Measurements from ENCODE around the gene ARAP1.

ARAP1 gene

DNA sequence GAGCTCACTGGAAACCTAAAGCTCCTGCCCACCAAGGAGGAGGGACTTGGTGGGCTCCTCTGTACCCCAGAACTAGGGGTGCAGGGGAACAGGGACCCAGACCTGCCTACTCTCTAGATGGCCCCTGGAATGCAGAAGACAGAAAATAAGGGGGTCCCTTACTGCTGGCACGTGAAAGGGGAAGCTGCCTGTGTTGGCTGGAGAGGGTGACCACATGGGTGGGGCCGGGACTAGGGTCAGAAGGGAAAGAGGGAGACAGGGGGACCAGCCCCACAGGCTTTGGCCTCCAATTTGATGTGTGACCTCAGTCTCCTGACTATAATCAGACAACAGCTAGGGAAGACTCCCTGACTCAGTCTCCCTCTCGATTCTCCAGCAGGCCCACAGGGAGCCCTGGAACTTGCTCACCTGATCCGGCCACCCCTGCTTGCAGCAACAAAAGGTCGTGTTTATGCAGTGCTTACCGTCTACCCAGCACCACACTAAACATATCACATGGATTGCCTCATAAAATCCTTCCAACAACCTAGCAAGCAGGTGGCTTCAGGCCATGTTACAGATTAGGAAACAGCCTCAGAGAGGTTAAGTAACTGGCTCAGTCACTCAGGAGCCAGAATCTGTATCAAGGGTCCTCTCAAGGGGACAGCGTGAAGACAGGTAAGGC is 10.2 kb downstream of the ARAP1 start:
- DNase-seq: no peak

DNA sequence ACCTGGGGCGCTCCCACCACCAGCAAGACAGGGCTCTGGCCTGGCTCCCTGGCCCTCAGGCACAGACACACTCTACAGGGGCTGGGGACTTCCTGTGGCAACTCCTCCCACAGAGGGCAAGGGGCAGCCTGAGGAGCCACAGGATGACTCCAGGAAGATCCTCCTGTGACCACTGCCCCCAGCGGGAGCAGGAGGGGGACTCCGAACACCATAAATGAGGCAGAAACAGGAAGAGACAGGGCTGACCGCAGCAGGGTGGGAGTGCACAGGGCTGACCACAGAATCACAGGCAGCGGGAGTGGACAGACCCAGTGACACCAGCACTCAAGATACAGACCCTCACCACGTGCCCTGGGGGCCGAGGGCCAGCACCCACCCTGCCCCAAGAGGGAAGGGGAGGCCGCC is 10.8 kb downstream of the ARAP1 start:
- DNase-seq: no peak

DNA sequence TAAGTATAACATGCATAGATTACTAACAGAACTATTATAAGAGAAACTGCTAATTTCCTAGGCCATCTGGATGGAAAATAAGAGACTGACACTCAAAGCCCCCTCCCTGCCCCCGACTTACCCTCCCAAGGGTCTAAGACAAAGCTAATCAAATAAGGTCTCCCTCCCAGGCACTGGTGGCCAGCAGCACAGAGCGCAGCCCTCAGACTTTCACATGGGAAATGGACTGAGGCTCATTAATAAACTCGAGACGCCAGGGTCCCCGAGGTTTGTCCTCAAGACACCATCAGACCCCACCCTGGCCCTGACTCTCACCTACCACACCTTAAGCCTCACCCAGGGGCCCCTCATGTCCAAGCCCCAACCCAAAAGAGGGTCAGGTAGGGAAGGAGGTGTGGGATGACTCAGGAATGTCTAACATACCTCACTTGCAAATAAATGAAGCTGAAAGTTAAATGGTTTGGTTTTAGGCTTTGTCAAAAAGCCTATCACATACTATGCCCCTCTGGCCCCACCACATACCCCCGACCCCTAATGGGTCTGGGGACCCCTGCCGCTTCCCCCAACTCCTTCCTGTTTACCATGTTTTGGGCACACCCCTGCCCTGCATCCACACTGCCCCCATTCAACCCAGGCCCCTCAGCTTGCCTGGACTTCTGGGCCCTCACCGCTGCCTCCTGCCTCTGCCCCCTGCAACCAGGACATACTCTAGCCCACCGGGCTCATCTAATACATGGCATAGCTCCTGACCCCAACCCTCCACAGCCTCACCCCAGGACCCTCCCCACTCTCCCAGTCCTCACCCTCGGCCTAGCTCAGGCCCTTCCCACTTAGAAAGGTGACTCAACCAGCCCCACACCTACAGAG is 11.4 kb downstream of the ARAP1 start:
- DNase-seq: no peak

DNA sequence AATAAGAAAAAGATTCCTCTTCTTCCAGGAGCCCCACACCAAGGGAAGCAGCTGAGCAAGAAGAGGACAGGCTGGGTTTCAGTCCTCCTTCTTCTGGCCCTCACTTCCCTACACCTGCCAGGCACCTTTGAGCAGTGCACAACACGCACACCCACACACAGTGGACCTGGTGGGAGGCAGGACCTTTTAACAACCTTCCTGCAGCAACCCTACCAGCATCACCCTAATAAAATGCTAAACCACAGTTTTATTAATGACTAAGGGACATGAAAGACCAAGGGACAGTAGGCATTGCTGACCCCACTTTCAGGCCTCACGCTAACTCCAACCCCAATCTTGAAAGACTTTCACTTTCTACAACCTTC is 12.2 kb downstream of the ARAP1 start:
- no peak for DNase-seq

DNA sequence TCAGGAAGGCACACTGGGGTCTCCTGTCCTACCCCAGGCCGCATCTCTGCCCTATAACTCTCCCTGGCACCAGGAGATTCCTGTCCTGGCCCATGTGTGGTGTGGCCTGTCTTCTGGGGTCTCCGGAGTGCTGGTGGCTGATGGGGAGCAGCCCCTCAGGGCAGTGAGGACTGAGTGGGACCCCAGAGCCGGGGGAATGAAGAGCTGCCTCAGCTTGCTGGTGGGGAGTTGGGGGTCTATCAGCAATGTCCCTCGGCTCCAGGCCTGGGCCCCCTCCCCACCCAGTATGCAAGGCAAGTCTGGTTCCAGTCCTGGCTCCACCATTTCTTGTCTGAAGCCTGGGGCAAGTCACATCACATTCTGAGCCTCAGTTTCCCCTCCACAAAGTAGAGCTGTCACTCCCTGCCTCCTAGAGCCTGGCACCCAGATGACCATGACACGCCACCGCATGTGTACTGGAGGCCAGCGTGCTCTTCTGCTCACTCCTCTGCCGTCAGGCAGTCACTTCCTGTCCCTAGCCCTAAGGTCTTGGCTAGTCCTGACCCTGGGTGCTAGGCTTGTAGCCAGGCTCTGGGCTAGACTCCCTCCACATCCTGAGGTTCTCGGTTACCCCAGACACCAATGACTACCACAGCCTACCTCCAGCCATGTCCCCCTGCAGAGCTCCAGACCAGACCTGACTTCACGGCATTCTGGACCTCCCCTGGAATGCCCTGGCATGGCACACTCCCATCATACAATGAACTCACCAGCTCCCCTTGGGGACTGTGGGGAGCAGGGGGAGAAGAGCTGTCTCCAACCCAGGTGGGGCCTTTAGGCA is 12.8 kb downstream of the ARAP1 start:
- DNase-seq: no peak

DNA sequence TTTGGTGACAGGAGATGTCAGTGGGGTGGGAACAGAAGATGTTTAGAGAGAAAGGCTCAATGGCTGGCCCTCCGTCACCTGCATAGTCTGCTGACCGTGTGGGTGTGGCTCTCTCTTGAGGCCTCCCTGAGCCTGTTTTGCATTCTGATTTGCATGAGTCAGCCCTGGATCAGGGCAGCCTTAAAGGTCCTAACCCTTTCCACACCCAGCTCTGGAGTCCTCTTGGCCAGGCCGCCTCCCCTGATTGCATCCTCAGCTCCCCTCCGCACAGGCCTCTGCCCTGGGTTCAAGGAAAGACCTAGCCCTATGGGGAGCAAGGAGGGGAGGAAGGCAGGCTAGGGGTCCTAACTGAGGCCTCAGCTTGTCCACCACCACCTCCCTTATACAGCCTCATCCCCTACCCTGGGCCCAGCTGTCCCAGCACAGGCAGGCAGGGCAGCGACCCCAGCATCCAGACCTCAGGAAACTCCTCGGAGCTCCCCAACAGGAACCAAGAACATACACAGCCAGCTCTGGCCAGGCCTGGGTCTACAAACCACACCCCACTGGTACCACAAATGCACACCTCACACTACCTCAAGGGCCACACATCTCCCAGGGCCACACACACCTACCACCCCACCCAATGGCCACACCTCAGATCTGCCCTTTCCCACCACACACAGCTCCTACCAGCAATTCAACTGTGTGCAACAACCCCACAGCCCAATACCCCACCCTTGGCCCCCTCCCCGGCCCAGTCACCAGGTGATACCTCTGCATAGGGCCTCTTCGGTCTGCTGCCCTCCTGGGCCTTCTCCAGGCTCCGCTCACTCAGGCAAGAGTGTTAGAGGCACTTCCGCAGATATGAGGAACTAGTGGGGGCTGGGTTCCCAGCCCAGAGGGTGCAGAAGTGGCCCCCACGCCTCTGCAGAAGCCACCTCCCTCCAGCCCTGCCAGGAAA is 13.7 kb downstream of the ARAP1 start:
- DNase-seq: no peak

DNA sequence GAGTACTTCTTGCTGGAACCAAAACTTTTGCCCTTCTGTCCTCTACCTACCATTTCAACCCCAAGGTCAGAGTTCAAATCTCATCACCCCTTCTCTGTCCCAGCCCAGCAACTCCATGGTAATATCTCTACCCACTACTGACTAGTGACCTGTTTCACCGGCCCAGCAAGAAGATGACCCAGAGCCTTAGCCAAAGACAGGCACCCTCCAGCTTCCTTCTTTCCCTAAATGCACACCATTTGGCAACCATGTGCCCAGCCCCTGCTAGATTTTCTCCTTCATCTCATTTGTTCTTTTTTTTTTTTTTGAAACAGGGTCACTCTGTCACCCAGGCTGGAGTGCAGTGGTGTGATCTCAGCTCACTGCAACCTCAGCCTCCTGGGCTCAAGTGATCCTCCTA is 14.9 kb downstream of the ARAP1 start:
- DNase-seq: no peak

DNA sequence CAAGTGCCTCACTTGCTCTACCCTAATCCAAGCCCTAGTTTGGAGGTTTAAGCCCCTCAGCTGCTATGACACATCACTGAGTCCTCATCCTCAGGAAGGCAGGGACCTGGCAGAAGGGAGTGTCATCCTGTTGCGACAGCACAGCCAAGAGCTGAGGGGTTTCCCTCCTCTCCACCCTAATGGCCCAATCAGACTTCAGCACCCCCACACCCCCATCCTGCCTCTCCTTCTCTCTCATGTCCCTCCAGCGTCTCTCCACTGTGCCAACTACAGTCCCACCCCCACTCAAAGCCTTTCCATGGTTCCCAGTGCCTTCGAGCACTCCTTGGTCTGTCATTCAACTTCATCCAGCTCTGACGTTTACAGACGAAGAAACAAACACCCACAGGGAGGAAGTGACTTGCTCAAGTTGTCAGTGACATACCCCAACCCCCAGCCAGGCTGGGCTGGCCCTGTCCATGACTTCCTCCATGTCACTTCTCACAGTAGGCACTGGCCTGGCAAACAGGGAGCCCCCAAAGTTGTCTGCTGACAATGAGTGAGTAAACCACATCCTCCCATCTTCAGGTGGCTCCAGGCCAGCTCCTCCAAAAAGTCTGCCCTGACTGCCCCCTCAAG is 15.6 kb downstream of the ARAP1 start:
- no peak for DNase-seq

DNA sequence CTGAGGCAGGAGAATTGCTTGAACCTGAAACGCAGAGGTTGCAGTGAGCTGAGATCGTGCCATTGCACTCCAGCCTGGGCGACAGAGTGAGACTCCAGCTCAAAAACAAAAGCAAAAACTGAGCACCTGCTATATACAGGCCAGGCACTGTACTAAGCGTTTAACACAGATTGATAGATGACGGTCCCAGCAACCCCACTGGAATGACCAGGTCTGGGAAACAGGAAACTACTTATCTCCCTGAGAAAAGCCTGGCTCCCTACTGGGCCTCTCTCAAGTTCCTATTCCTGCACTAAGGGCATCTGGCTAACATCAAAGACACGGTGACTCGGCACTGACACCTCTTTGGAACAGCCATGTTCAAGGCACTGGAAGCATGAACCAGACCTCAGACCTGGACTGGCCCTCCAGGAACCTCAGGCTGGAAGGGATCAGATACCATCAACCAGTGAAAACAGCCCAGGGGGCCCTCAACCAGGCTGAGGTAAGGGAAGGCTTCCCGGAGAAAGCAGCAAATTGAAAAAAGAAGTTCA is 16.6 kb downstream of the ARAP1 start:
- no peak for DNase-seq

DNA sequence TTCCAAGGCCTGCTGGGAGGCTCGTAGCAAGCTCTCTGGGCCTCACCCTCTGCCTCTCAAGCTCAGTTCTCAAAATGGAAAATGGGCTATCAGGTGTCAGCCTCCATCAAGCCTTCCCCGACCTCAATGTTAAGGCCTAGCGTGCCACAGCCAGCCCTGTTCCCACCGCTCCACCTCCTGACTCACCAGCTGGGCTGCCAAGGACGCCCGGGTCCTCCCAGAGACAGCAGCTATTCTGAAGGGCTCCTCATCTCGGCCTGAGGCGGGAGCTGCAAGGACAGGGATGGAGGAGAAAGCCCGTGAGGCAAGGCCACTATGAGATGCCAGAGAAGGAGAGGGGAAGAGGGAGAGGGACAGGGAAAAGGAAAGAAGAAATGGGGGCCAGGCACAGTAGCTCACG is 19.9 kb downstream of the ARAP1 start:
- DNase-seq: no peak

DNA sequence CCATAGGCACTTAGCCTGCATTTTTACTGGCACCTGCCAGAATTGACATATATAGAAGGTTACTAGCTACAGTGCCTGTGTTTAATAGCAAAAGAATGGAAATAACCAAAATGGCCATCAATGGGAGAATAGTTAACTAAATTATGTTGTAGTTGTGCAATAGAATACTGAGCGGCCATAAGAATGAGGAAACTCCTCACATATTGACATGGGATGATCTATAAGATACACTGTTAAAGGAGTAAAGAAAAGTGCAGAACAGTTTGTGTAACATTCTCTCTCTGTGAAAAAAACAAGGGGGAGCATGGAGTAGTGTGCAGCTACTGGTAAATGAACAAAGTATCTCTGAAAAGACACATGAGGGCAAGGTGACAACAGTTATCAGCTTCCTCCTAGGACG is 21.5 kb downstream of the ARAP1 start:
- no peak for DNase-seq

DNA sequence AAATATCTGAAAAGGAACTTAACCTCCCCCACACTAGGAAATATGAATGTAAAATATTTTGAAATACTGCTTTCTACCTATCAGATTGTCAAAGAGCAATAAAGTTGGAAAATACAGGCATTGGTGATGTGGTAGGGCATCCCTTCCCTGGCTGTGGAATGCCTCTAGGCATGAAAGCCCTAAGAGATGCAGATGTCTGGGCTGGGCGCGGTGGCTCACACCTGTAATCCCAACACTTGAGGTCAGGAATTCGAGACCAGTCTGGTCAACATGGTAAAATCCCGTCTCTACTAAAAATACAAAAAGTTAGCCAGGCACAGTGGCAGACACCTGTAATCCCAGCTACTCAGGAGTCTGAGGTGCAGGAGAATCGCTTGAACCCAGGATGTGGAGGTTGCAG is 22.0 kb downstream of the ARAP1 start:
- no peak for DNase-seq

DNA sequence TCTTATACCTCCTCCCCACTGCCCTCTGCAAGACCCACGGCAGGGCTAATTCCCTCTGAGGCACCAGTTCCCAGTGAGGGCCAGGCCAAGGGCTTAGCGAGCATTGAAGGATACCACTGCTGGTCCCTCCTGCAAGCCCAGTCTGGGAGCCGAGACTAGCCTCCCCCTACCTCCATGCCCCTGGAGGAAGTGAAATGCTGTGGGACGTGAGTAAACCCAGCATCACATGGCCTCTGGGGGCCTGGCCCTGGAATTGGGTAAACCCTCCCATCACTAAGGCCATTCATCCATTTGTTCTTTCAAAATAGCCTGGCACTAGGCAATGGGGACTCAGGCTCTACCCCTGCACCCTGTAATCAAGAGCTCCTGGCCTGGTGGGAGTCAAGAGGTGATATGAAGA is 24.7 kb downstream of the ARAP1 start:
- no peak for DNase-seq

DNA sequence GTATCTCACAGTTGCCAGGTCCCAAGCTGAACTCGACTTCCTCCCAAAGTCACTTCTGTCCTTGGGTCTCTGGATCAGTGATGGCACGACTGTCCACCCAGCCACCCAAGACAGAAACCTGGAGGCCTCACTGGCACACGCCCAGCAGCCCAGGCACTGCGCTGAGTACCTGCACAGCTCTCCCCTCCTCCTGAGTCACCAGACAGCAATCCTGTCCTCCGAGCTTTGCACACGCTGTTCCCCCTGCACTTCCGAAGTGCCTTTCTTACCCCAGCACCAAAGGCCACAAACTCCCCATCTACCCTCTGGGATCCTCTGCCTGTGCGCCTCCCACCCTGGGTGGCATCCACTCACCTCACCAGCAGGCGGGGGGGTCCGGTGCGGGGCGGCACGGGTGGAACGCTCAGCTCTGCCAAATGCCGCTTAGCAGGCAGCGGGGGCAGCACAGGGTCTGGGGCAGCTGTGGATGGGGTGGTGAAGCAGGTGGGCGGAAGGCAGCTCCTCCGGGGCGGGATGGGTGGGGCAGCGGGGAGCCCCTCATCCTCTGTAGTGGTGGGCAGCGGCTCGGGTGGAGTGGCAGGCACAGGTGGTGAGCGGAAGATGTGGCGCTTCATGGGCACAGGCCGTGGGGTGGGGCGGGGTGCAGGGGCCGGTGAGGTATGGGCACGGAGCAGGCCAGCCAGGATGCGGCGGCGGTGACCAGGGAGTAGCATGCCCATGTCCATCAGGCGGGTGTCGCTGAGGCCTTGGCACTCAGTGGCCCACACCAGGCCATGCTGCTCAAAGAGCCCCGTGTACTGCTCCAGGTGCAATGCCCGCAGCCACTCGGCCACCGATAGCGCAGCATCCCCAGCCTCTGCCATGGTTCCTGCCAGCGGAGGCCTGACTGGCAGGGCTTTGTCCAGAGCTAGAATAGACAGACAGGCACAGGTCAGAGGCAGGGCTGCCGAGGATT is 25.7 kb downstream of the ARAP1 start:
- no peak for DNase-seq

DNA sequence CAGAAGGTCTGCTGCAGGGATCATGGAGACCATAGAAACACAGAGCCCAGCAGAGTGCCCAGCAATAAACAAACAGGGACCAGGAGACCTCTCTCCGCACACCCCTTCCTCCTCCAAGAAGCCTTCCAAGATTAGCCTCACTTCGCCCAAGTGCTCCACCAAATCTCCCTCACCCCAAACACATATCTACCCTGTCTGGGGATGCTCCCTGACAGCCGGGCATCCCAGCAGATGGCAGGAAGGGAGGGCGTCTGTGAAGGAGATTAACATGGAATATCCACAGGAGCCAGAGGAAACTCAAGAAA is 26.5 kb downstream of the ARAP1 start:
- no peak for DNase-seq

DNA sequence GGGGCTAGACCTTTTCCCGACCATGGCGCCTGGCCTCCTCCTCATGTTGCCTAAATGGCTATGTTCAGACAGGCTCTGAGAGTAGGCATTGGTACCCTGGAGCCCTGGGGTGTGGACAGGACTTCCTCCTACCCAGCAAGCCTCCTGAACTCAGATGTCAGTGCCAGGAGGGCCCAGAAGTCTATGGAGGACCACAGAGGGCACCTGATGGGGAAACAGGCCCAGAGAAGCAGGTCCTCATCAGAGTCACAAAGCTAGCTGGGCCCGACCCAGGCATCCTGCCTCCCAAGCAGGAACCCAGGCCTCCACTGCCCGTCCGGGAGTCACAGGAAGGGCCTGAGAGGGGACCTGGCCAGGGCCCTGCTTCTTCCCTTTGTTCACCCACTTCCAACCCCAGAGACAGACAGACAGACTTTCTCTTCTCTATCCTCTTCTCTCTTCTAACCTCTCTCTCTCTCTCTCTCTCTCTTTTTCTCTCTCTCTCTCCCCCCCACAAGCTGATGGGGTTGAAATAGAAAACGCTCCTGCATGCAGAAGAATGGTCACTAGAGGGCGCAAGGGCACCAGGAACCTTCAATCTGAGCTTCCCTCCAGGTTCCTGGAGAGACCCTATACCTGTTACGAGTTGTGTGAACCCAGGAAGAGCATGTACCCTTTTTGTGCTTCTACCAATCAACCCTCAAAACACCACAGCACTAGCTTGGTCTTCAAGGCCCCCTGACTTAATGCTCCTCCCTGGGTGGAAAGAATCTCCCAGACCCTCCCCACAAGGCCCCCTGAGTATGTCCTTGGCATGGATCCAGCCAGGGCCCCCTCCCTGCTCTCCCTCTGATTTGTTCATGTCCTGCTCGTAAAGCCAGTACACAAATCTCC is 27.1 kb downstream of the ARAP1 start:
- DNase-seq: peak; percentile 79

DNA sequence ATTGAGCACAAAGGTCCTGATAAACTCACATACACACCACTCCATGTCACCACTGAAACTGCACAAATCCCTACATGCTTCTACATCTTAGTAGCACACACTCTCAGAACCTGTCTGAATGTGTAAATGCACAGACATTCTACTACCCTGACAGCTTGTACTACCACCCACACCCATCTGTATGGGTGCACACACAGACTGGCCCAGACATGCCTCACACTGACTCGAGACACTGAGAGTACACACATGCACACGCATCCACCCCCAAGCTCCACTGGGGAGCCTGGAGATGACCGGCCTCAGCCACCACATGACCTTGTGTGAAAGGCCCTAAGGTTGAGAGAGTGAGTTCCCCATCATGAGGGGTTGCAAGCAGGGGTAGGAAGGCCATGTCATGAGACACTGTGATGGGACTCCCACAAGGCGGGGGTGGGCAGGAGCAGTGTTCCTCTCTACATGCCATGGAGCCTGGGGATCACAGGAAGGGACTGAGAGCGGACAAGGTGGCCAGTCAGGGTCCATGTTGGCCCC is 28.1 kb downstream of the ARAP1 start:
- no peak for DNase-seq

DNA sequence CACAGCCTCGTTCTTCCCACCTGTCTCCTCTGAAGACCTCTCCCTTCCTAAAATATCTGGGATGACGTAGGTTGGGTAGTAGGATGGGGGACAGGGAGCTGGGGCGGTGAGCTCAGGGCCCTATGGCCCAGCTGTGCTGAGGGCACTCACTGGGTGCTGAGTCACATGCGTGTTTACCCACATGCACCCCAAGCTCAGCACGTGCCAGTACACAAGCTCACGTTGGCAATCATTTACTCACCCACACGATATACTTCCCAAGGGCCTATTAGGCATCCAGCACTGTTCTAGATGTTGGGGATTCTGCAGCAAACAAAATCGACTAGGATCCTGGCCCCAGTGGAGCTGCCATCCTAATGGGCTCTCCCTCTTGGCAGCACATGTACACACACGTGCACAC is 28.7 kb downstream of the ARAP1 start:
- no peak for DNase-seq

DNA sequence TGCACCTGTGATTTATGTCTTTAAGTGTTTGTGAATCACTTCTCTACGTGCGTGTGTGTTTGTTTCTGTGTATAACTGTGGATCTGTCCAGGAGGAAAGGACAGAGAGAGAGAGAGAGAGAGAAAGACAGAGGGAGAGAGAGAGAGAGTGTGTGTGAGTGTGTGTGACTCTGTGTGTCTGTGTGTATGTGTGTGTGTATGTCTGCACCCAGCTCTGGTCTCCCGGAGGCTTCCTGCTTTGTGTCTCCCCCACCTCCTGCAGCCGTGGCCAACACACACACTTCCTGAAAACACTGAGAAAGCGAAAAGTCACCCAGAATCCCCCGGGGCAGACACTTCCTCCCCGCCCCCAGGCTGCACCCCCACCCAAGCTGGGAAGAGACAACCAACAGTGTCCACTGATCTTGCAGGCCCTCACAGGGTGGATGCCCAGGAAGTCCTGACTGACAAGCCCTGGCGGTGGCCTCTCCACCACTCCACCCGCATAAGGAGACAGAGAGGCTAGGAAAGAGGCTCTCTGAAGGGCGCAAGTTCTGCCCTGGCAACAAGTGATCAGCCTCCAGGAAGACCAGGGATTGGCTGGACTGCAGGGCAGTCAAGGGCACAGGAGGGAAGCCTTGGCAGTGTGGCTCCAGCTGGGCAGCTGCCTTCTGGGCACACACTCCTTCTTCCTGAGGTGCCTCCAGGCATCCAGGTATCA is 30.0 kb downstream of the ARAP1 start:
- peak; percentile 90 for DNase-seq

Measured in NCI-H2029 (cell line).